OCI-LY1 (cell line): ENCODE measurements around the gene CPOX.

Source experiments
- EZH2 ChIP-seq: fragments of 200-600 bp; sonication (generic), shearing (Covaris generic); IDR thresholded peaks from 2 replicates; pipeline ENCODE4 v1.8.0; 2017; ENCODE audit warnings: borderline replicate concordance, mixed run types, mild to moderate bottlenecking, antibody characterized with exemption, low read length, moderate library complexity, mixed read lengths
- TF ChIP-seq, protein P1 (sequence below): fragments of 200-600 bp; sonication (generic), shearing (Covaris generic); IDR thresholded peaks from 2 replicates; pipeline ENCODE4 v1.5.1; 2017; ENCODE audit warnings: mild to moderate bottlenecking, antibody characterized with exemption, low read length, moderate library complexity, mixed read lengths

DNA sequence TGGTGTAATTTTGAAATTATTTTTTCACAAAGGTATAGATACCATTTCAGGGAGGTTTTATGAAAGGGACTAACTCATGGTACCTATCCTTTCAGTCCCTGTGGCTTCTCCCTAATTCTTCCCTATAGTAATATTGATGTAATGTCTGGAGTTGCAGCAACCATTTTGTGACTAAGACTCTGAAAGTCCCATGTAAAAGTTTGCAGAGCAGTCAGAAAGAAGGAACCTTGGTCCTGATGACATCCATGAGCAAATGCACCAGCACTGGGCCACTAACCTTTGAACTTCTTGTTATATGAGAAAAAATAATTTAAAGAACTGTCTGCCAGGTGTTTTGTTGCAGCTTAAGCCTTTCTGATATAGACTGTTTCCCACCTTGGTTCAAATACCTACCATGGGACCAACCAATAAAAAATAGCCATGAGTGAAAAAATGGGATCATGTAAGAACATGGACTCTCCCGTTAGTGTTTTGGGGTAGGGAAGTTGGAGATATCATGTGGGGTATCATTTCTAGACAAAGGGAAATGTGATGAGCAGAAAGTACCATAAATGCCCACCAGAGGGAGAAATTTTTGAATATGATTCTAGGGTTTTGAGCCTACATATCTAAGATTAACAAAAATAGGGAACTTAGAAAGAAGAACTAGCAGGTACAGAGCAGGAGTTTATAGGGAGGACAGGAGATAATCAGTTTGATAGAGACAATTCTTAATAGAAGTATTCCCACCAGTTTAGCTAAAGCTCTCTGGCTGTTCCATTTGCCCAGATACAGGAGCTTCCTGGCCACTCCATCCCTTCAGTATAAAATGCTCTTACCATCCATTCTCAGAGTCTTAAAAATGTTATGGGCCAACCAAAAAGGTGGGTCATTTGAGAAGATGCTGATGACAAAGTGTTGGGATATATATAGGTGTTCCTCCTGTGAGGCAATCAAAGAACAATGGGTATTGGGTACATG lies 3.4 kb upstream of the CPOX start:
- TF ChIP-seq, protein P1, sequence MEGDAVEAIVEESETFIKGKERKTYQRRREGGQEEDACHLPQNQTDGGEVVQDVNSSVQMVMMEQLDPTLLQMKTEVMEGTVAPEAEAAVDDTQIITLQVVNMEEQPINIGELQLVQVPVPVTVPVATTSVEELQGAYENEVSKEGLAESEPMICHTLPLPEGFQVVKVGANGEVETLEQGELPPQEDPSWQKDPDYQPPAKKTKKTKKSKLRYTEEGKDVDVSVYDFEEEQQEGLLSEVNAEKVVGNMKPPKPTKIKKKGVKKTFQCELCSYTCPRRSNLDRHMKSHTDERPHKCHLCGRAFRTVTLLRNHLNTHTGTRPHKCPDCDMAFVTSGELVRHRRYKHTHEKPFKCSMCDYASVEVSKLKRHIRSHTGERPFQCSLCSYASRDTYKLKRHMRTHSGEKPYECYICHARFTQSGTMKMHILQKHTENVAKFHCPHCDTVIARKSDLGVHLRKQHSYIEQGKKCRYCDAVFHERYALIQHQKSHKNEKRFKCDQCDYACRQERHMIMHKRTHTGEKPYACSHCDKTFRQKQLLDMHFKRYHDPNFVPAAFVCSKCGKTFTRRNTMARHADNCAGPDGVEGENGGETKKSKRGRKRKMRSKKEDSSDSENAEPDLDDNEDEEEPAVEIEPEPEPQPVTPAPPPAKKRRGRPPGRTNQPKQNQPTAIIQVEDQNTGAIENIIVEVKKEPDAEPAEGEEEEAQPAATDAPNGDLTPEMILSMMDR = peak; percentile 60
- TF ChIP-seq EZH2 = no peak
